ENCODE measurements around the gene GLT8D2. TPM values are rescaled to one million over a fixed set of nuclear protein-coding genes. Genes with fewer than 3 reads are reported as not detected.

GLT8D2 gene
- polyA plus RNA-seq, 1 donor, result 40.1 TPM

DNA sequence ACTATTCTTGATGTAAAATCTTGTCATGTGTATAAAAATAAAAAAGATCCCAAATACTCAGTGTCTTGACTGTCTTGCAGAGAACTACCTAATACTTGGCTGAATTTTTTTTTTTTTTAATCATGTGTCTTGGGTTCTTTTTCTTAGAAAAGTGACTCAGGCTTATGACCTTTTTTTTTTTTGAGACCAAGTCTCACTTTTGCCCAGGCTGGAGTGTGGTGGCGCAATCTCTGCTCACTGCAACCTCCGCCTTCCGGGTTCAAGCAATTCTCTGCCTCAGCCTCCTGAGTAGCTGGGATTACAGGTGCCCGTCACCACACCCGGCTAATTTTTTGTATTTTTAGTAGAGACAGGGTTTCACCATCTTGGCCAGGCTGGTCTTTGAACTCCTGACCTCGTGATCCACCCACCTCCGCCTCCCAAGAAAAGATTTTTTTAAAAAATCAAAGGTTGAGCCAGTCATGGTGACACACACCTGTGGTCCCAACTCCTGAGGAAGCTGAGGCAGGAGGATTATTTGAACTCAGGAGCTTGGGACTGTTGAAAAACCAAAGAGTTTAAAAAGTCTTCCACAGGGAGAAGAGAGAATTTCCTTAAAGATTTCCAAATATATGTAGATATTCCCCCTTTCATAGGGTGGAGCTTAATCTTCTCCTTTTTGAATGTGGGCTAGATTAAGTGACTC is 102.0 kb downstream of the GLT8D2 start:
- DNase-seq, result no peak

DNA sequence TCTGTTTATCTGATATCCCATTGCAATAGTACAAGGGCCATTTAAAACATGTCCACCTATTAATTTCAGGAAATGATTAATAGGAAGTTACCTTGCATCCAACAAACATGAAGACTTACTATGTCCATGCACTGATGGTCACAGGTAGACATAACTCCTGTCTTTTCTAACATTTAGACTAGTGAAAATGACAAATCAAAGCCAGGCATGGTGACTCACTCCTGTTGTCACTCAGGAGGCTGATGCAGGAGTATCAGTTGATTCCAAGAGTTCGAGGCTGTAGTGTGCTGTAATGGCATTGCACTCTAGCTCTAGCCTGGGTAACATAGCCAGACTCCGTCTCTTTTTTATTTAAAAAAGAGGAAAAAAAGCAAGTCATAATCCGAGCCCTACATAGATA is 105.0 kb downstream of the GLT8D2 start:
- no peak for DNase-seq

Other genes starting within 250 kb of the GLT8D2 start
- 10.5 TPM for gene NT5DC3, start 209.0 kb downstream of the GLT8D2 start, polyA plus RNA-seq (ENCODE audit: insufficient read length)
- 269 TPM for gene HSP90B1, start 119.8 kb downstream of the GLT8D2 start, polyA plus RNA-seq (ENCODE audit: insufficient read length)
- gene TDG, start 84.3 kb downstream of the GLT8D2 start, polyA plus RNA-seq (ENCODE audit: insufficient read length), result 27.9 TPM
- 28.4 TPM for gene HCFC2, start 14.3 kb upstream of the GLT8D2 start, polyA plus RNA-seq (ENCODE audit: insufficient read length)
- 32.6 TPM for gene NFYB, start 88.0 kb upstream of the GLT8D2 start, polyA plus RNA-seq (ENCODE audit: insufficient read length)
- gene TXNRD1, start 165.6 kb upstream of the GLT8D2 start, polyA plus RNA-seq (ENCODE audit: insufficient read length), result 39.2 TPM

Data from hindlimb muscle (tissue), 1 donor.